Skeletal muscle satellite cell (primary cell): ENCODE data around the gene BRI3BP. TPM values are rescaled to one million over a fixed set of nuclear protein-coding genes. Genes with fewer than 3 reads are reported as not detected.
"Not testable (repeated sequence)": the region's sequence is repeated elsewhere in the genome, so short reads cannot be mapped to it uniquely, and the experiment has no call there.

Source experiments
- H3K27me3 ChIP-seq: 2 replicates; pipeline ENCODE4 v1.7.0; 2013; ENCODE audit warnings: low read length; ENCODE audit not compliant: control insufficient read depth, insufficient read depth
- H3K36me3 ChIP-seq: 2 replicates; pipeline ENCODE4 v1.7.0; 2013; ENCODE audit warnings: mild to moderate bottlenecking, control low read depth, low read length; ENCODE audit not compliant: insufficient read depth
- H3K4me1 ChIP-seq: 2 replicates; pipeline ENCODE4 v1.7.0; 2013; ENCODE audit warnings: low read length; ENCODE audit not compliant: control insufficient read depth, insufficient read depth
- H3K4me2 ChIP-seq: 2 replicates; pipeline ENCODE4 v1.7.0; 2013; ENCODE audit warnings: mild to moderate bottlenecking, low read length
- H3K4me3 ChIP-seq: 2 replicates; pipeline ENCODE4 v1.7.0; 2013; ENCODE audit warnings: low read length
- H3K9ac ChIP-seq: 2 replicates; pipeline ENCODE4 v1.7.0; 2013; ENCODE audit warnings: mild to moderate bottlenecking, low read depth, low read length, moderate library complexity
- H3K9me3 ChIP-seq: replicated peaks from 2 replicates; pipeline ENCODE4 v1.7.0; 2013; ENCODE audit warnings: mild to moderate bottlenecking, control low read depth, low read length
- small RNA-seq: library from RNA; depleted of rRNA; stranded (forward); fragments of <200 nt; gene quantifications from one replicate; pipeline ENCODE3, GENCODE V24; 2012

Gene BRI3BP

GRCh38 chr12:125070661-125071390, 77.4 kb downstream of the BRI3BP start:
- H3K36me3 ChIP-seq: peaks cover 19% of the 10 kb centered on the region
- H3K9me3 ChIP-seq: no peaks in the 10 kb centered on the region
- H3K9ac ChIP-seq: no peak overlapping the region
- H3K4me3 ChIP-seq: no peak overlapping the region
- H3K27me3 ChIP-seq: no peaks in the 10 kb centered on the region
- no peak overlapping the region for H3K4me2 ChIP-seq
- H3K4me1 ChIP-seq: peaks cover 10% of the 10 kb centered on the region

GRCh38 chr12:125071456-125071855, 78.0 kb downstream of the BRI3BP start:
- Histone ChIP-seq H3K4me1 (peaks cover 6% of the 10 kb centered on the region), H3K9me3 (no peaks in the 10 kb centered on the region), H3K9ac (no peak overlapping the region), H3K4me3 (no peak overlapping the region), H3K36me3 (peaks cover 25% of the 10 kb centered on the region), H3K4me2 (no peak overlapping the region), H3K27me3 (no peaks in the 10 kb centered on the region)

DNA sequence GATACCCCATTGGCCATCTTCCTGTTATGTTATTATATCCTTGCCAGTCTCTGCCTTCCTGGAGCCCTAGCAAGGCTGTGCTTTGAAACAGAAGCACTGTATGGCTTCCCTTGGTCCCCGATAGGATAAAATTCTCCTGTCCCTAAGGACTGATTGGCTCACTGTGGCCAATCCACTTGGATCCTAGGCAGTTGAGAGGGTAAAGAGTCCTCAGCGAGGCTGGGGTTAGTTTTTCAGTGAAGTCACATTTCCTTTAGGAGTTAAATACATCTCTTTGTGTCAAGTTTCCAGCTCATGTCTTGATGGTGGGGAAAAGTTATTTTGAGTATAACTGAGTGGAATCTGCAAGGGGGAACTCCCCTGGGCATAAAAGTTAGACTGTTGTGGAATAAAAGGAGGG, 79.1 kb downstream of the BRI3BP start:
- no peaks in the 10 kb centered on the region for H3K27me3 ChIP-seq
- H3K9ac ChIP-seq: no peak overlapping the region
- no peaks in the 10 kb centered on the region for H3K4me1 ChIP-seq
- peaks cover 30% of the 10 kb centered on the region for H3K36me3 ChIP-seq
- H3K9me3 ChIP-seq: no peaks in the 10 kb centered on the region
- no peak overlapping the region for H3K4me3 ChIP-seq
- no peak overlapping the region for H3K4me2 ChIP-seq

- not testable (repeated sequence) for H3K4me1 ChIP-seq, H3K27me3 ChIP-seq, H3K4me3 ChIP-seq, H3K9me3 ChIP-seq, H3K9ac ChIP-seq, H3K4me2 ChIP-seq
- H3K36me3 ChIP-seq: peaks cover 35% of the 10 kb centered on the region
Measured at GRCh38 chr12:125074294-125074693, 80.8 kb downstream of the BRI3BP start.

DNA sequence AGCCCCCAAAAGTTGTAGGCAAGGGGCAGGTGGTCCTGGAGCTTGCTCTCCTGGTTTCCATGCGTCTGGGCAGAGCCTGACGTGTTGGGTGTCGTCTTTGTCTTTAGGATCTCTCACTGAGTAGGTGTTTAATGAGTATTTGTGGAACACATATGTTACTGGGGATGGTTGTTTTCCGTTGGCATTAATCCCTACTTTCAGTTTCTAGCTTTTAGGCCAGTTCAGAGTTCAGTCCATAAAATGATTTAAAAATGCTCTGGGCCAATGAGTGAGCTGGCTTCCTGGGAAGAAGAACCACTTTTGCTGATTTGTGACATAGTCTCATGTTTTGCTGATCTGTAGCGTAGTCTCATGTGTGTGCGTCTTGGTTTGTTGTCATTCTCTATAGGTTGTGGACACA, 82.7 kb downstream of the BRI3BP start:
- H3K9ac ChIP-seq: no peak overlapping the region
- H3K4me2 ChIP-seq: no peak overlapping the region
- H3K4me3 ChIP-seq: no peak overlapping the region
- H3K9me3 ChIP-seq: no peaks in the 10 kb centered on the region
- peaks cover 35% of the 10 kb centered on the region for H3K36me3 ChIP-seq
- peaks cover 6% of the 10 kb centered on the region for H3K4me1 ChIP-seq
- H3K27me3 ChIP-seq: no peaks in the 10 kb centered on the region

- H3K4me3 ChIP-seq: no peak overlapping the region
- peaks cover 6% of the 10 kb centered on the region for H3K4me1 ChIP-seq
- H3K36me3 ChIP-seq: peaks cover 26% of the 10 kb centered on the region
- H3K4me2 ChIP-seq: no peak overlapping the region
- H3K27me3 ChIP-seq: no peaks in the 10 kb centered on the region
- no peak overlapping the region for H3K9ac ChIP-seq
- H3K9me3 ChIP-seq: no peaks in the 10 kb centered on the region
Measured at GRCh38 chr12:125079084-125079483, 85.6 kb downstream of the BRI3BP start.

GRCh38 chr12:125079648-125080645, 86.5 kb downstream of the BRI3BP start:
- Histone ChIP-seq H3K4me3 (no peak overlapping the region), H3K27me3 (no peaks in the 10 kb centered on the region), H3K4me1 (peaks cover 6% of the 10 kb centered on the region), H3K36me3 (peaks cover 34% of the 10 kb centered on the region), H3K4me2 (peak overlapping the region; percentile 24), H3K9ac (no peak overlapping the region), H3K9me3 (no peaks in the 10 kb centered on the region)

Small RNA genes within 50 kb of the gene (small RNA-seq; reads per million reads assigned to genes)
- not detected for gene AC122688.1
